IPS-11a (cell line): ENCODE data around the gene SMG9.

ENCODE experiments used
- H3K4me3 ChIP-seq: one replicate; pipeline ENCODE4 v1.5.1; 2013; ENCODE audit warnings: low read depth, low read length, control low read depth

SMG9 gene

DNA sequence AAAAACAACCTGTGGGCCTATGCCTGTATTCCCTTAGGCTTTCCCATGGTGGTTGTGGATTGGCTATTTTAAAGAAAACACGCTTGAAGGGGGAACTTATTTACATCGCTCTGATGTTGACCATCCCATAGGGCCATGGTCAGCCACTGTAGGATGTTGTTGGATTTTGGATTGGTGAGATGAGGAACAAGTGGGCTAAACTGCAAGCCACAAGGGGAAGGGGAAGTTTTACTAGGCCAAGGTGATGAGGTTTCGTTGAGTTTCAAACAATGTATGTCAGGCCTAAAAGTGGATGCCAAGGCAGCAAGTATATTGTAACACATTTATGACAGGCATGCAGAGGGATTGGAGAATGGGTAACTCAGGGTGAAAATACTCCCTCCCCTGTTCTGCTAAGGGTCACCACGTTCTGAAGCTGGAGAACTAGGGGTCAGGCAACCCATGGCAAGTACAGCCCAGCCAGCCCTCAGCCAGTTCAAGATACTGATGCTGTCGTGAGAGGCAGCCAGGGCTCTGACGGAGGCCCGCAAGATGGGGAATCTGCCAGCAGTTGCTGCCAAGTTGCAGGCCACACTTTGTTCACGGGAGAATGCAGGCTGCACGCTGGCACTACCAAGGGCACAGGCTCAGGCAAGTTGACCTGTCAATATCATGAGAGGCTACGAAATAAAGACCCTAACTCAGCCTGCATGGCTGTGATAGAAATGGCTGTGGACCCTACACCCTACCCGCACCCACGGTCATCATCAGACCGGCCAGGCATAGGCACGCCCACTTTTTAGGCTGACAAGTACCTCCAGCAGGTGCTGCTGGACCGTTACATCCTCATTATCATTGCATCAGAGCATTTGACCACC lies 27.8 kb downstream of the SMG9 start:
- no peak overlapping the region for H3K4me3 ChIP-seq

- no peak overlapping the region for H3K4me3 ChIP-seq
These were observed 29.3 kb downstream of the SMG9 start for GRCh38 chr19:43725468-43725867.

DNA sequence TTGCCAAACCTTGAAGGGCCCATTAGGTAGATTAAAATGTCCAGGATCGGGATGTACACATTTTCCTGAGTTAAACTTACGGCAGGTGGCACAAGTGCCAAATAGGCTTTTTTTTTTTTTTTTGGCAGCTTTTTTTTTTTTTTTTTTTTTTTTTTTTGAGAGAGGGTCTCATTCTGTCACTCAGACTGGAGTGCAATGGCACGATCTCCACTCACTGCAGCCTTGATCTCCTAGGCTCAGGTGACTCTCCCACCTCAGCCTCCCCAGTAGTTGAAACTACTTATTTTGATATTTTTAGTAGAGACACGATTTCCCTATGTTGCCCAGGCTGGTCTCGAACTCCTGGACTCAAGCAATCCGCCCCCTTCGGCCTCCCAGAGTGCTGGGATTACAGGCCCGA lies 29.9 kb downstream of the SMG9 start:
- no peak overlapping the region for H3K4me3 ChIP-seq

GRCh38 chr19:43723588-43723987 lies 31.2 kb downstream of the SMG9 start:
- H3K4me3 ChIP-seq = no peak overlapping the region

GRCh38 chr19:43721469-43722048 lies 33.2 kb downstream of the SMG9 start:
- no peak overlapping the region for H3K4me3 ChIP-seq

GRCh38 chr19:43720936-43721335 lies 33.8 kb downstream of the SMG9 start:
- H3K4me3 ChIP-seq = no peak overlapping the region

DNA sequence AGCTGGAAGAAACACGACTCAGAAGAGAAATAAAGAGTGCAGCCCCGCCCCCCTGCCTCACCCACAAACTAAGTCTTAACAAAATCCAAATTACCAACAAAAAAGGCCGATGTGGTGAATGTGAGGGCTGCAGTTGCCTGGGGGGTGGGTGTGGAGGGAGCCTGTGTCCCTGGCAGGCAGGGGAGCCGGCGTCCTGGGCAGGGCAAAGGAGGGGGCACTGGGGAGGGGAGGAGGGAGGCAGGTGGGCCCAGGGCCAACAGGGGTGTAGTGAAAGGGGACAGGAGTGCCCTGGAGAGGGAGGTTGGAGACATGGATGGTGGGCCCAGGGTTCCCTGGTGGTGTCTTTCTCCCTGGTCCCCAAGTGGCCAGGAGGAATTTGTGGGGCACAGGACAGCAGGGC lies 34.8 kb downstream of the SMG9 start:
- no peak overlapping the region for H3K4me3 ChIP-seq

GRCh38 chr19:43719378-43719868 lies 35.3 kb downstream of the SMG9 start:
- H3K4me3 ChIP-seq = no peak overlapping the region

DNA sequence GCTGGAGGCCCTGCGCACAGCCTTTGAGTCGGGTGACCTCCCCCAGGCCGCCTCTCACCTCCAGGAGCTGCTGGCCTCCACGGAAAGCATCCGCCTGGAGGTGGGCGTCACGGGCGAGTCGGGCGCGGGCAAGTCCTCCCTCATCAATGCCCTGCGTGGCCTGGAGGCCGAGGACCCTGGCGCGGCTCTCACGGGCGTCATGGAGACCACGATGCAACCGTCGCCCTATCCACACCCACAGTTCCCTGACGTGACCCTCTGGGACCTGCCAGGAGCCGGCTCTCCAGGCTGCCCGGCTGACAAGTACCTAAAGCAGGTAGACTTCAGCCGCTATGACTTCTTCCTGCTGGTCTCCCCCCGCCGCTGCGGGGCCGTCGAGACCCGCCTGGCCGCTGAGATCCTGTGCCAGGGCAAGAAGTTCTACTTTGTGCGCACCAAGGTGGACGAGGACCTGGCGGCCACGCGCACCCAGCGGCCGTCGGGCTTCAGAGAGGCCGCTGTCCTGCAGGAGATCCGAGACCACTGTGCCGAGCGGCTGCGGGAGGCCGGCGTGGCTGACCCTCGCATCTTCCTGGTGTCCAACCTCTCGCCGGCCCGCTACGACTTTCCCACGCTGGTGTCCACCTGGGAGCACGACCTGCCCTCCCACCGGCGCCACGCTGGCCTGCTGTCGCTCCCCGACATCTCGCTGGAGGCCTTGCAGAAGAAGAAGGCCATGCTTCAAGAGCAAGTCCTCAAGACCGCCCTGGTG lies 36.0 kb downstream of the SMG9 start:
- H3K4me3 ChIP-seq = no peak overlapping the region

- H3K4me3 ChIP-seq = no peak within 1 kb of the TSS
These were observed 39.0 kb downstream of the SMG9 start, which contains the start of gene IRGC for GRCh38 chr19:43715776-43716175. Gene IRGC (plus strand): TSS chr19:43716076. CDS start chr19:43718559, 2,483 bp downstream.

- H3K4me3 ChIP-seq = no peak overlapping the region
These were observed 41.6 kb downstream of the SMG9 start for GRCh38 chr19:43713208-43713607.

- no peak overlapping the region for H3K4me3 ChIP-seq
These were observed 42.9 kb downstream of the SMG9 start for GRCh38 chr19:43711751-43712355.

- H3K4me3 ChIP-seq = no peak overlapping the region
These were observed 46.0 kb downstream of the SMG9 start for GRCh38 chr19:43708716-43709115.

- H3K4me3 ChIP-seq = no peak overlapping the region
These were observed 47.5 kb downstream of the SMG9 start for GRCh38 chr19:43707158-43707712.

DNA sequence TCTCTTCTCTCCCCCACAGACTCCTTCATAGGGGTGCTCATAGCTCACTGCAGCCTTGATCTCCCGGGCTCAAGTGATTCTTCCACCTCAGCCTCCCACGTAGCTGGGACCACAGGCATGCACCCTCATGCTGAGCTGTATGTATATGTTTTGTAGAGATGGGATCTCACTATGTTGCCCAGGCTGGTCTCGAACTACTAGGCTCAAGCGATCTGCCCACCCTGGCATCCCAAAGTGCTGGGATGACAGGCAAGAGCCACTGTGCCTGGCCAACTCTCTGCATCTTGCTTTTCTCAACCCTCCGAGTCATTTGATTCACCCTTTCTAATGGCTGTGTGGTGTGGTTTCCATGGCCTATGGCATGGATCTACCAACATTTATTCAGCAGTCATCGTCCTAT lies 49.0 kb downstream of the SMG9 start:
- no peak overlapping the region for H3K4me3 ChIP-seq

DNA sequence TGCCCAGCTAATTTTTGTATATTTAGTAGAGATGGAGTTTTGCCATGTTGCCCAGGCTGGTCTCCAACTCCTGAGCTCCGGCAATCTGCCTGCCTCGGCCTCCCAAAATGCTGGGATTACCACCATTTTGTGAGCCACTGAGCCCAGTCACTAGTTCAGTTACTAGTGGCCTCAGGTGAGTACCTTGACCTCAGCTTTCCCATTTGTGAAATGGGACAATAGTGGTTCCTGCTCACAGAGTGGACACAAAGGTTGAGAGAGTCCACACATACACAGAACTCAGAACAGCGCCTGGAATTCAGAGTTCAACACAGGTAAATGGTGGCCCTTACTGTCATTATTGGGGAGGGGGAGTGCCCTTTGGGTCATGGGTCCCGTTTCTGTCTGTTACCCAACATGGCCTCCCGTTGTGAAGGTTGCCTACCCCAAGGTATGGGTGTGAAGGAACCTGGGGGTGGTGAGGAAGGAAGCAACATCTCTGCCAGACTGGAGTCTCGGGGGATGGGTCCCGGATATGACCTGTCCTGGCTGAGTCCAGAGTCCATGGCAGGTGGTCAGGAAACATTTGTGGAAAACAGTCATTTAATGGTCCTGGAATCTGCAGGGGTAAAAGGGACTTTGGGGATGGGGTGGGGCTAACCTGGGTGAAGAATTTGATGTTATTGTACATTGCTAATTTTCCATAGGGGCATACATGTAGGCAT lies 50.6 kb downstream of the SMG9 start:
- H3K4me3 ChIP-seq = no peak overlapping the region

DNA sequence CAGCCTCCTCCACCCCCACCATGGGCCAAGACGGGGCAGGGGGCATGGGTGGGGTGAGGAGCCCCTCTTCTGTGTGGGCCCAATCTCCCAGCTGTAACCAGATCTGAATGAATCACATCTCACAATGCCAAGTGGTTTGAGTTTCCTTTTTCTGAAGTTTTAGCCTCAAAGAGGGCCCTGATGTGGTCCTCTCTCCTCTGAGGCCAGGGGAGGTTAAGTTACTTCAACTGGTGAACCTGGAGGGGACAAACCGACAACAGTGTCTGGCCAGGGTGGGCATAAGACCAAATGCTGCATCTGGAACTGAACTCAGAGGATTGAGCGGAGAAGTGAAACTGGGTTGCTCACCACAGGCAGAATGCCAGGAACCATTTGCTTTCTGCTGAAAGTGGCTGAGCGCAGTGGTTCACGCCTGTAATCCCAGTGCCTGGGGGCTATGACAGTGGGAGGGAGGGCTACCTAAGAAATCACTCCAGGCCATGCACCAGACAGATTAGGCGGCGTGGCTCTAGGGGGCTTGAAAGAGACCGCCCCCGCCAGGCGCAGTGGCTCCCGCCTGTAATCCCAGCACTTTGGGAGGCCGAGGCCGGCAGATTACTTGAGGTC lies 54.3 kb downstream of the SMG9 start:
- H3K4me3 ChIP-seq = no peak overlapping the region

DNA sequence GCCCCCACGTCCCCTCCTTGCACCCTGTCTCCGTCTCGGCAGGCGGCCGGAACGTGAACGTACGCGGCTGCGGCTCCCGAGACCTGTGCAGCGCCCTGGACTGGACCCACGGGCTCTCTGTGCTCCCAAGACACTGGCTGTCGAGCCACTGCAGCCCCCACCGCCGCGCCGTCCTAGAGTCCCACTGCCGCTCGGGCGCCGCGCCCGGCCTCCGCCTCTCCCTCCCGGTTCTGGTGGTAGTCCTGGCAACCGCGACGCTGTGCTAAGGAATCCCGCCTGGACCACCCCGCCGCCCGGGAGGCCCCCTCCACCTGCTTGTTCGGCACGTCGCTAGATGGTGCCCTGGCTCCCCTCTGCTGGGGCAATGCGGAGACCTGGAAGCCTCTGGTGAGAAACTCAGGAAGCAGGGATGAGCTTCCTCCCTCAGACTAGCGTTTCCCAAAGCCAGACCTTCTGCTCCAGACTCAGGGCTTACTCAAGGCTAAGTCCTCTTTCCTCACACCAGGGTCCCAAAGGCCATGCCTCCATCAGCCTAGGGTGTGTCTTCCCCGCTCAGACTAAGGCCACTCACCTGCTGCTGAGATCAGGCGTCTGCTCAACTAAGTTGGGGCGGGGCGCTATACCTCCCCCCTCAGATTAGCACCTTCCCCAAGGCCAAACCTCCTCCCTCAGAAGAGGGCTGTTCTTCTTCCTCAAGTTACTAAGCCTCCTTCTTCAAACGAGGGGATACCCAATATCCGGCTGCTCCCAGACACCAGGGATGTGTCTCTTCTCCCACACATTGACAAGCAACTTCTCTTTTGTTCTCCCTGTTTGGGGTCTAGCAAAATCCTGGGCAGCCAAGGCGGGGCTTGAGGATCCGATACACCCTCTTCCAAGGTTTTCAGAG lies 55.0 kb downstream of the SMG9 start:
- H3K4me3 ChIP-seq = peak overlapping the region; percentile 13

GRCh38 chr19:43697295-43697694 lies 57.5 kb downstream of the SMG9 start:
- no peak overlapping the region for H3K4me3 ChIP-seq
